GM12873 (cell line): Measurements from ENCODE around the gene AK1.

ENCODE experiments used
- CTCF ChIP-seq: IDR thresholded peaks from 2 replicates; pipeline ENCODE4 v1.5.1; 2012; ENCODE audit warnings: low read depth, mild to moderate bottlenecking, moderate library complexity, low read length, control low read depth; ENCODE audit not compliant: insufficient read depth; ENCODE audit errors: missing control alignments

The AK1 gene

DNA sequence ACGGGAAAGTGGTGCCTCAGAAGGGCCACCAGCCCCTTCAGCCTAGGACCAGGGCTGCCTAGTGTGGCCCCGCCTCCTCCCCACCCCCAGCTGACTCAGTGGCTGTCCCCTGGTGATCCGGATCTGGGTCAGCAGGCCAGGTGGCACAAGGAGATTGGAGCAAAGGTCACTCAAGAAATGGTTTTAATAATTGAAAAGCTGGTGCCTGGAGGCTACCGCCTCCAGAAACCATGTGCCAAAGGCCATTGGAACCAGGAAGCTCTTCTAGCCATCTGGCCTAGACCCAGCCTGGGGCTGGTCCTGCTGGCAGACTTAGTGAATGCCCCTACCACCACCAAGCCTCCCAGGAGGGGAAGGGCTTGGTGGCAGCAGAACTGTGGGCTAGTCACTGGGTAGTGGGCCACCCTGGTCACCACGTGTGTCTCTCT lies 37.9 kb upstream of the AK1 start:
- TF ChIP-seq CTCF, result no peak

DNA sequence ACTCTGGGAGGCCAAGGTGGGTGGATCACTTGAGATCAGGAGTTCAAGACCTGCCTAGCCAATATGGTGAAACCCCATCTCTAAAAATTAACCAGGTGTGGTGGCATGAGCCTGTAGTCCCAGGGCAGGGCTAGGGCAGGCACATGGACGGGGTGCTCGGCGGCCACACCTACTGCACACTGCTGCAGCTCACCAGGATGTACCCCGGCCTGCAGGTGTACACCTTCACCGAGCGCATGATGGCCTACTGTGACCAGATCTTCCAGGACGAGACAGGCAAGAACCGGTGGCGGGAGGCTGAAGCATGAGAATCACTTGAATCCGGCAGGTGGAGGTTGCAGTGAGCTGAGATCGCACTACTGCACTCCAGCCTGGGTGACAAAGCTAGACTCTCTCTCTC lies 36.2 kb upstream of the AK1 start:
- no peak for TF ChIP-seq CTCF

DNA sequence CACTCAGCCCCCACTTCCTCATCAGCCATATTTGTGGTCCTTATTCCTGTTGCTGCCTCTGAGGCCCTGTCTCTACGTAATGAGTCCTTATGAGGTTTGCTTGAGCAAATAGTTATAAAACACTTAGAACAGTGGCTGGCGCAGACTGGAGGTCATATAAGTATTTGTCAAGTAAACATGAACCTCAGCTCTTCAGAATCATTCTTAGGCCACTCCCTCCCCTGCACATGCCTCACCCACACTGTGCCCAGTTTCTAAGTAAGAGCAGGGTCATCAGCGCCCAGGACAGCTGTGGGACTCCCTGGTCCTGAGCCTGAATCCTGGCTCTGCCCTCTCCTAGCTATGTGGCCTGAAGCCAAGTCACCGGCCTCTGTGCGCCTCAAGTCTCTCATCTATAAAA lies 35.4 kb upstream of the AK1 start:
- no peak for TF ChIP-seq CTCF

GRCh38 chr9:127912296-127912695 lies 34.8 kb upstream of the AK1 start:
- TF ChIP-seq CTCF, result no peak

DNA sequence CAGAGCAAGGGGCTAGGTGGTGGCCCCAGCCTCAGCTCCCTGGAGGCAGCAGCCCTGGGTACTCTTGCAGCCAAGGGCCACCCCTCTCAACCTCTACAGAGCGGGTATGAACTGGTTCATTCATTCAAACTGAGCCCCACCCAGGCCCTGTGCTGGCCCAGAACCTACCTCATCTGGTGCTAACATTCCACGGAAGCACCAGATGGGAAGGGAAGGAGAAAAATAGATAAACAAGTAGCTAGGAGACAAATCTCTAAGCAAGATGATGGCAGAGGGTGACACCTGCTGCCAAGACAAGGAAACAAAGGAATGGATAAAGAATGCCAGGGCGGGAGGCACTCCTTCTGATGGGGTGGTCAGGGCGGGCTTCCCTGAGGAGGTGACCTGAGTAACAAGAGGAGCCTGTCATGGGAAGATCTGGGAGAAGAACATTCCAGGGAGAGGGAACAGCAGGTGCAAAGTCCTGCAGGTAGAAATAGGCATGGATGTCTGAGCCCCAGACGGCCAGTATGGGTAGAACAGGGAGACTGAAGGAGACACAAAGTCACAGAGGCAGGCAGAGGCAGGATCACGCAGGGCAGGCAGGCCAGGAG lies 33.2 kb upstream of the AK1 start:
- TF ChIP-seq CTCF, result peak; percentile 29

- no peak for TF ChIP-seq CTCF
Observed at GRCh38 chr9:127909839-127910273, 32.4 kb upstream of the AK1 start.

- TF ChIP-seq CTCF, result no peak
Observed at GRCh38 chr9:127908660-127908926, 31.1 kb upstream of the AK1 start.
